GM23248 (cell line): ENCODE data around the gene TNF. TPM values are rescaled to one million over a fixed set of nuclear protein-coding genes. Genes with fewer than 3 reads are reported as not detected.

Experiments used
- DNase-seq: peaks from one replicate; pipeline ENCODE4 v3.0.0-alpha.2; 2015
- H2AFZ ChIP-seq: fragments of 200-600 bp; sonication (generic); 2 replicates; pipeline ENCODE4 v1.6.1; 2016; ENCODE audit warnings: antibody characterized with exemption
- H3F3A ChIP-seq: fragments of 200-600 bp; sonication (generic); 2 replicates; pipeline ENCODE4 v1.6.1; 2016; ENCODE audit warnings: mild to moderate bottlenecking, antibody characterized with exemption, mixed run types; ENCODE audit not compliant: insufficient read depth
- H3K27ac ChIP-seq: fragments of 200-600 bp; sonication (generic); 2 replicates; pipeline ENCODE4 v1.5.1; 2016; ENCODE audit warnings: mild to moderate bottlenecking
- H3K27me3 ChIP-seq: fragments of 200-600 bp; sonication (generic); replicated peaks from 2 replicates; pipeline ENCODE4 v1.6.1; 2016; ENCODE audit warnings: mild to moderate bottlenecking; ENCODE audit not compliant: insufficient read depth
- H3K36me3 ChIP-seq: fragments of 200-600 bp; sonication (generic); 2 replicates; pipeline ENCODE4 v1.6.1; 2016; ENCODE audit warnings: low read depth, mild to moderate bottlenecking
- H3K4me1 ChIP-seq: fragments of 200-600 bp; sonication (generic); 2 replicates; pipeline ENCODE4 v1.6.1; 2016; ENCODE audit warnings: mild to moderate bottlenecking; ENCODE audit not compliant: insufficient read depth
- H3K4me2 ChIP-seq: fragments of 200-600 bp; sonication (generic); one replicate; pipeline ENCODE4 v1.6.1; 2016; ENCODE audit warnings: mild to moderate bottlenecking; ENCODE audit not compliant: unreplicated experiment
- H3K4me3 ChIP-seq: fragments of 200-600 bp; sonication (generic); 2 replicates; pipeline ENCODE4 v1.5.1; 2016; ENCODE audit warnings: mild to moderate bottlenecking
- H3K79me2 ChIP-seq: fragments of 200-600 bp; sonication (generic); 2 replicates; pipeline ENCODE4 v1.6.1; 2016; ENCODE audit warnings: mild to moderate bottlenecking; ENCODE audit not compliant: insufficient read depth
- H3K9ac ChIP-seq: fragments of 200-600 bp; sonication (generic); 2 replicates; pipeline ENCODE4 v1.6.1; 2016; ENCODE audit warnings: mild to moderate bottlenecking
- H3K9me2 ChIP-seq: fragments of 200-600 bp; sonication (generic); 2 replicates; pipeline ENCODE4 v1.6.1; 2016; ENCODE audit warnings: mixed run types, mild to moderate bottlenecking, moderate library complexity; ENCODE audit not compliant: insufficient read depth
- H3K9me3 ChIP-seq: fragments of 200-600 bp; sonication (generic); one replicate; pipeline ENCODE4 v1.6.1; 2017; ENCODE audit warnings: low read depth
- H4K20me1 ChIP-seq: fragments of 200-600 bp; sonication (generic); 2 replicates; pipeline ENCODE4 v1.6.0; 2016; ENCODE audit not compliant: insufficient read depth
- EZH2 ChIP-seq: fragments of 200-600 bp; sonication (generic); IDR thresholded peaks from 2 replicates; pipeline ENCODE4 v1.6.1; 2018; ENCODE audit warnings: antibody characterized with exemption, mild to moderate bottlenecking; ENCODE audit not compliant: insufficient read depth, poor library complexity, severe bottlenecking
- EZH2phosphoT487 ChIP-seq: fragments of 200-600 bp; sonication (generic); IDR thresholded peaks from 2 replicates; pipeline ENCODE4 v1.6.1; 2018; ENCODE audit warnings: antibody characterized with exemption, moderate library complexity, mild to moderate bottlenecking, low read depth; ENCODE audit not compliant: insufficient read depth
- WGBS, 2 experiments: methylation state at CpG; one replicate each; pipeline ENCODE4 v1.1.6; 2015 to 2017; ENCODE audit warnings: low lambda C conversion rate in 2 of 2, low coverage in 1 of 2; ENCODE audit errors: missing lambda C conversion rate in 2 of 2; 5-methylcytosine and 5-hydroxymethylcytosine counted together
- in situ Hi-C: fragments of 300-500 bp; cut with MboI; formaldehyde crosslinking; loops from 2 replicates; pipeline ENCODE4 v1.15.0; 2020
- polyA plus RNA-seq: library from polyadenylated mRNA; unstranded; fragments of >200 nt; fragmentation: Nextera tagmentation; extraction: Ambion mirVana; gene quantifications from 2 replicates; pipeline ENCODE4 v1.2.1, GENCODE V29; 2016
- total RNA-seq: library from RNA; depleted of rRNA; stranded (reverse); fragments of >200 nt; shearing (Covaris generic); gene quantifications from 2 replicates; pipeline ENCODE4 v1.2.3, GENCODE V29; 2014

Gene TNF
- total and polyA plus RNA-seq, 2 experiments from 2014 or later: 0.11 TPM; not detected in 1

GRCh38 chr6:31573239-31574105, 1.9 kb upstream of the TNF start:
- H3K4me2 ChIP-seq: no peak overlapping the region
- no peaks in the 10 kb centered on the region for H3K27me3 ChIP-seq
- no peak overlapping the region for H2AFZ ChIP-seq
- in situ Hi-C loops: no loop called here
- no peaks in the 10 kb centered on the region for H4K20me1 ChIP-seq
- H3K27ac ChIP-seq: no peak overlapping the region
- H3K36me3 ChIP-seq: no peaks in the 10 kb centered on the region
- WGBS, 2 experiments: 66 to 67% methylated on average over 9 of the region's 9 CpGs
- no peaks in the 10 kb centered on the region for H3F3A ChIP-seq
- H3K9me2 ChIP-seq: no peaks in the 10 kb centered on the region
- H3K4me3 ChIP-seq: no peak overlapping the region
- DNase-seq: no peak
- TF ChIP-seq EZH2: no peak
- no peak for TF ChIP-seq EZH2phosphoT487
- H3K4me1 ChIP-seq: no peaks in the 10 kb centered on the region
- H3K79me2 ChIP-seq: no peaks in the 10 kb centered on the region
- no peak overlapping the region for H3K9ac ChIP-seq
- H3K9me3 ChIP-seq: no peaks in the 10 kb centered on the region

- no peaks in the 10 kb centered on the region for H3K79me2 ChIP-seq
- H3K4me1 ChIP-seq: no peaks in the 10 kb centered on the region
- H3K36me3 ChIP-seq: no peaks in the 10 kb centered on the region
- no peak overlapping the region for H3K4me3 ChIP-seq
- H2AFZ ChIP-seq: no peak overlapping the region
- H3K9me2 ChIP-seq: no peaks in the 10 kb centered on the region
- no peak overlapping the region for H3K4me2 ChIP-seq
- no peak overlapping the region for H3K27ac ChIP-seq
- in situ Hi-C loops: no loop called here
- 64% methylated on average over 12 to 14 of the region's 14 CpGs for WGBS, 2 experiments
- H4K20me1 ChIP-seq: no peaks in the 10 kb centered on the region
- H3F3A ChIP-seq: no peaks in the 10 kb centered on the region
- no peaks in the 10 kb centered on the region for H3K9me3 ChIP-seq
- no peak for DNase-seq
- no peak overlapping the region for H3K9ac ChIP-seq
- no peak for TF ChIP-seq EZH2phosphoT487
- TF ChIP-seq EZH2: no peak
- H3K27me3 ChIP-seq: no peaks in the 10 kb centered on the region
Measured at GRCh38 chr6:31574106-31575061, 981 bp upstream of the TNF start.

GRCh38 chr6:31575952-31576685, 754 bp downstream of the TNF start:
- in situ Hi-C loops: no loop called here
- Histone ChIP-seq H4K20me1 (no peaks in the 10 kb centered on the region), H3K4me1 (no peaks in the 10 kb centered on the region), H3F3A (no peaks in the 10 kb centered on the region), H3K4me2 (no peak overlapping the region), H3K9me3 (no peaks in the 10 kb centered on the region), H2AFZ (no peak overlapping the region), H3K9ac (no peak overlapping the region), H3K9me2 (no peaks in the 10 kb centered on the region), H3K4me3 (no peak overlapping the region), H3K36me3 (no peaks in the 10 kb centered on the region), H3K27me3 (no peaks in the 10 kb centered on the region), H3K27ac (no peak overlapping the region), H3K79me2 (no peaks in the 10 kb centered on the region)
- WGBS, 2 experiments: 68 to 69% methylated on average over 8 of the region's 8 CpGs
- no peak for DNase-seq
- TF ChIP-seq EZH2: no peak
- no peak for TF ChIP-seq EZH2phosphoT487

- no peak overlapping the region for H3K27ac ChIP-seq
- no peak overlapping the region for H3K4me2 ChIP-seq
- H3K4me1 ChIP-seq: peaks cover 4% of the 10 kb centered on the region; the same call in 1 of the 2 replicates
- no peak overlapping the region for H2AFZ ChIP-seq
- TF ChIP-seq EZH2 (no peak), EZH2phosphoT487 (no peak)
- H3K9ac ChIP-seq: no peak overlapping the region
- H3K4me3 ChIP-seq: no peak overlapping the region
- no peaks in the 10 kb centered on the region for H3K36me3 ChIP-seq
- no peaks in the 10 kb centered on the region for H3K27me3 ChIP-seq
- no peaks in the 10 kb centered on the region for H3F3A ChIP-seq
- H4K20me1 ChIP-seq: no peaks in the 10 kb centered on the region
- H3K9me3 ChIP-seq: no peaks in the 10 kb centered on the region
- 79 to 86% methylated on average over 16 to 19 of the region's 19 CpGs for WGBS, 2 experiments
- no peaks in the 10 kb centered on the region for H3K9me2 ChIP-seq
- H3K79me2 ChIP-seq: no peaks in the 10 kb centered on the region
- DNase-seq: no peak
- in situ Hi-C loops: no loop called here
Measured at GRCh38 chr6:31576897-31577578, 1.7 kb downstream of the TNF start.
